ENCODE measurements around the gene DACT3.
"Not testable (repeated sequence)": the region's sequence is repeated elsewhere in the genome, so short reads cannot be mapped to it uniquely, and the experiment has no call there.

Gene DACT3

DNA sequence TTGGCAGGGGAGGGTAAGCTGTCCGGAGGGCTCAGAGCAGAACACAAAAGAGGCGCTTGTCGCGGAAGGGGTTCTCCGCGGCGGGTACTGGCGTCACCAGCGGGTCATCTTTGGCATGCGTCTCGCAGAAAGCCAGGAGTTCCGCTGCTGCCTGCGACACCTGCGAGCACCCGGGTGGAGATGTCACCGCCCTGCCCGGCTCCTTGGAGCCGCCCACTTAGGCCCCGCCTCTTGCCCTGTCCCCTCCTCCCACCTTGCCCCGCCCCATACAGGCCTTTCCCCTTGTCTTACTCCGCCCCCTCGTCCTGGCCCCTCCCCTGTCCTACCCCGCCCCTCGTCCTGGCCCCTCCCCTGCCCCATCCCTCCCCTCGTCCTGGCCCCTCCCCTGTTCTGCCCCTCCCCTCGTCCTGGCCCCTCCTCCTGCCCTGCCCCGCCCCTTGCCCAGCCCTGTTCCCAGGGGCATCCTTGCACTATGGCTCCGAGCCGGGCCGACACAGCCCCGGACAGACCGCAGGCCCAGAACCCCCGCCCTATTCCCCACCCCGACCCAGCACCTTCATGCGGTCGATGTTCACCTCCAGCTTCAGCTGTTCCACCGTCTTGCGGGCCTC, 26.8 kb downstream of the DACT3 start:
- no peak for TF ChIP-seq CTCF (IDR thresholded peaks at IDR 0.05)
- no peak overlapping the region for H3K27ac Mint-ChIP-seq
- H3K36me3 Mint-ChIP-seq (ENCODE audit: low read depth) = no peaks in the 10 kb centered on the region
- DNase-seq = peak; percentile 96
- peaks cover 13% of the 10 kb centered on the region for H3K27me3 Mint-ChIP-seq (ENCODE audit: low read depth, poor library complexity)
- no peaks in the 10 kb centered on the region for H3K9me3 Mint-ChIP-seq
- H3K4me1 Mint-ChIP-seq = peaks cover 42% of the 10 kb centered on the region
- peak overlapping the region; percentile 73 for H3K4me3 Mint-ChIP-seq

DNA sequence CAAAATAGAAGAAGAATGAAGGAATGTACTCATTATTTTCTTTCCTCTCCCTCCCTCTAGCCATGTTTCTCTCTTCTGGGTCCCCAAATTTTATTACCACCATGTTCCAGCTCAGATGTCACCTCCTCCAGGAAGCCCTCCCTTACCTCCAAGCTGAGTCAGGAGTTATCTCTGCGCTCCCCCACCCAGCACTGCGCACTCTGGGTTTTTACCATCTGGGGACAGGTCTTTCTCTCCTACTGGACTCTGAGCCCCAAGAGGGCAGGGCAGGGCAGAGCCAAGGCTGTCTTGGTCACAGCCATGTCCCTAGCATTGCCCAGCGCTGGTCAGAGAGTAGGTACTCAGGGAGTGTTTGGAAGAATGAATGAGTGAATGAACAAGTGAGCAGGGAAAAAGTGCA, 27.9 kb downstream of the DACT3 start:
- H3K36me3 Mint-ChIP-seq (ENCODE audit: low read depth) = no peaks in the 10 kb centered on the region
- H3K4me3 Mint-ChIP-seq = peak overlapping the region; percentile 73
- no peak for TF ChIP-seq CTCF (IDR thresholded peaks at IDR 0.05)
- H3K27ac Mint-ChIP-seq = no peak overlapping the region
- H3K27me3 Mint-ChIP-seq (ENCODE audit: low read depth, poor library complexity) = peaks cover 18% of the 10 kb centered on the region
- no peak for DNase-seq
- peaks cover 42% of the 10 kb centered on the region for H3K4me1 Mint-ChIP-seq
- H3K9me3 Mint-ChIP-seq = no peaks in the 10 kb centered on the region

DNA sequence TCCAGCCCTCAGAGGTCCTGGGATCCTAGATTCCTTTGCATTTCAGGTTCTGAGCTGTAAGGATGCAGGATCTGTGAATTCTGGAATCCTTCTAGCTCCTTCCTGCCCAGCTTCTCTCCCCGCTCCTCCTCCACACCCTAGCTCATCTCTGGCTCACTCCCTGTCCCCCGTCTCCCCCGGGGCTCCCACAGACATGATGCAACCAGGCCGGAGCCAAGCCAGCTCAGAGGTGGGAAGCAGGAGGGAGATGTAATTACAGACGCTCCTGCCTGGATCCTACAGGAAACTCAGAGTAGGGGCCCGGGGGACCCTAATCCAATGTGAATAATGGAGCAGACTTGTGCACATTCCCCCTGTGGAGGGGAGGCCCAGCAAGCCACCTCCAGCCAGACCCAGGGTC, 29.5 kb downstream of the DACT3 start:
- H3K4me3 Mint-ChIP-seq = peak overlapping the region; percentile 9

GRCh38 chr19:46630586-46631205, 30.3 kb downstream of the DACT3 start:
- Mint-ChIP-seq H3K4me3 (no peak overlapping the region), H3K27me3 (ENCODE audit: low read depth, poor library complexity) (peaks cover 18% of the 10 kb centered on the region), H3K27ac (no peak overlapping the region), H3K9me3 (no peaks in the 10 kb centered on the region), H3K4me1 (peaks cover 42% of the 10 kb centered on the region), H3K36me3 (ENCODE audit: low read depth) (no peaks in the 10 kb centered on the region)
- TF ChIP-seq CTCF (IDR thresholded peaks at IDR 0.05) = no peak
- no peak for DNase-seq

More for the DNA sequence above, 29.5 kb downstream of the DACT3 start:
- no peak for DNase-seq
- Mint-ChIP-seq H3K9me3 (no peaks in the 10 kb centered on the region), H3K27me3 (ENCODE audit: low read depth, poor library complexity) (peaks cover 18% of the 10 kb centered on the region), H3K4me1 (peaks cover 42% of the 10 kb centered on the region), H3K27ac (peak overlapping the region; percentile 17), H3K36me3 (ENCODE audit: low read depth) (no peaks in the 10 kb centered on the region)
- no peak for TF ChIP-seq CTCF (IDR thresholded peaks at IDR 0.05)

GRCh38 chr19:46629546-46630025, 31.4 kb downstream of the DACT3 start:
- DNase-seq = no peak
- TF ChIP-seq CTCF (IDR thresholded peaks at IDR 0.05) = no peak
- H3K4me1 Mint-ChIP-seq = peaks cover 46% of the 10 kb centered on the region
- no peak overlapping the region for H3K4me3 Mint-ChIP-seq
- no peaks in the 10 kb centered on the region for H3K36me3 Mint-ChIP-seq (ENCODE audit: low read depth)
- no peaks in the 10 kb centered on the region for H3K9me3 Mint-ChIP-seq
- no peak overlapping the region for H3K27ac Mint-ChIP-seq
- peaks cover 23% of the 10 kb centered on the region for H3K27me3 Mint-ChIP-seq (ENCODE audit: low read depth, poor library complexity)

DNA sequence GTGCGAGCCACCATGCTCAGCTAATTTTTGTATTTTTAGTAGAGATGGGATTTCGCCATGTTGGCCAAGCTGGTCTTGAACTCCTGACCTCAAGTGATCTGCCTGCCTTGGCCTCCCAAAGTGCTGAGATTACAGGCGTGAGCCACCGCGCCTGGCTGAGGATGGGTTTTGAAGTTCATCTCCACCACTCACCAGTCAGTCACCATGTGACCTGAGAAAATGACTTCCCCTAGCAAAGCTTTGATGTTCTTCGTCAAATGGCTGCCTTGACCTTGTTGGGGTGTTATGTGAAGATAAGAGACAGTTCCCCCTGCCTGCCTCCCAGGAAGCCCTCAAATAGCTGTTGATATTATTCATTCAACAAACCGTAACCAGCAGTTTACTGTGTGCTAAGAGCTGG, 32.0 kb downstream of the DACT3 start:
- H3K4me1 Mint-ChIP-seq = peaks cover 51% of the 10 kb centered on the region
- not testable (repeated sequence) for H3K4me3 Mint-ChIP-seq; H3K27ac Mint-ChIP-seq; H3K36me3 Mint-ChIP-seq (ENCODE audit: low read depth); DNase-seq; H3K9me3 Mint-ChIP-seq
- peaks cover 24% of the 10 kb centered on the region for H3K27me3 Mint-ChIP-seq (ENCODE audit: low read depth, poor library complexity)

All from nephron progenitor cell (in vitro differentiated cells).